H9 (cell line): ENCODE data around the gene SUGP1. TPM values are rescaled to one million over a fixed set of nuclear protein-coding genes. Genes with fewer than 3 reads are reported as not detected.

Experiments used
- DNase-seq: peaks from one replicate; pipeline ENCODE4 v3.0.0-alpha.2; 2017
- H2AFZ ChIP-seq: one replicate; pipeline ENCODE4 v1.6.1; 2013; ENCODE audit warnings: mild to moderate bottlenecking, low read length, control low read depth, moderate library complexity
- H2AK5ac ChIP-seq: 2 replicates; pipeline ENCODE4 v1.6.1; 2013; ENCODE audit warnings: low read length, control low read depth, mixed read lengths; ENCODE audit not compliant: insufficient read length
- H2BK120ac ChIP-seq: one replicate; pipeline ENCODE4 v1.6.1; 2013; ENCODE audit warnings: low read depth, mild to moderate bottlenecking, low read length, control low read depth, inconsistent platforms; ENCODE audit not compliant: poor library complexity, severe bottlenecking
- H2BK12ac ChIP-seq: 2 replicates; pipeline ENCODE4 v1.6.1; 2013; ENCODE audit warnings: low read length, control low read depth, mixed read lengths, low read depth; ENCODE audit not compliant: insufficient read length
- H2BK15ac ChIP-seq: 2 replicates; pipeline ENCODE4 v1.6.1; 2013; ENCODE audit warnings: low read depth, low read length, control low read depth
- H2BK20ac ChIP-seq: one replicate; pipeline ENCODE4 v1.6.1; 2013; ENCODE audit warnings: low read depth, mild to moderate bottlenecking, low read length, control low read depth, inconsistent platforms; ENCODE audit not compliant: poor library complexity, severe bottlenecking
- H2BK5ac ChIP-seq: 2 replicates; pipeline ENCODE4 v1.6.1; 2013; ENCODE audit warnings: low read length, control low read depth, mixed read lengths; ENCODE audit not compliant: insufficient read length
- H3K14ac ChIP-seq: 2 replicates; pipeline ENCODE4 v1.6.1; 2013; ENCODE audit warnings: low read length, control low read depth; ENCODE audit not compliant: insufficient read depth
- H3K18ac ChIP-seq: 2 replicates; pipeline ENCODE4 v1.6.1; 2013; ENCODE audit warnings: low read depth, mild to moderate bottlenecking, mixed read lengths, low read length, control low read depth; ENCODE audit not compliant: insufficient read length
- H3K23ac ChIP-seq: 2 replicates; pipeline ENCODE4 v1.6.1; 2013; ENCODE audit warnings: low read length, control low read depth, mixed read lengths, low read depth; ENCODE audit not compliant: insufficient read length
- H3K23me2 ChIP-seq: 2 replicates; pipeline ENCODE4 v1.6.1; 2013; ENCODE audit warnings: low read depth, mild to moderate bottlenecking, mixed read lengths, low read length, control low read depth; ENCODE audit not compliant: insufficient read length, poor library complexity, severe bottlenecking
- H3K27ac ChIP-seq: 2 replicates; pipeline ENCODE4 v1.5.1; 2013; ENCODE audit warnings: low read length, control low read depth, mixed read lengths, low read depth; ENCODE audit not compliant: insufficient read length
- H3K27me3 ChIP-seq: 2 replicates; pipeline ENCODE4 v1.6.1; 2013; ENCODE audit warnings: low read length, control low read depth, inconsistent platforms; ENCODE audit not compliant: insufficient read depth
- H3K4ac ChIP-seq: 2 replicates; pipeline ENCODE4 v1.6.1; 2013; ENCODE audit warnings: low read depth, mild to moderate bottlenecking, control low read depth, inconsistent platforms, low read length, moderate library complexity
- H3K4me1 ChIP-seq: 2 replicates; pipeline ENCODE4 v1.6.1; 2013; ENCODE audit warnings: low read length, control low read depth, inconsistent platforms; ENCODE audit not compliant: insufficient read depth
- H3K4me2 ChIP-seq: 2 replicates; pipeline ENCODE4 v1.6.1; 2013; ENCODE audit warnings: low read length, control low read depth, mixed read lengths; ENCODE audit not compliant: insufficient read length, insufficient read depth
- H3K56ac ChIP-seq: 2 replicates; pipeline ENCODE4 v1.6.1; 2013; ENCODE audit warnings: low read depth, mild to moderate bottlenecking, mixed read lengths, low read length, control low read depth; ENCODE audit not compliant: insufficient read length
- H3K79me1 ChIP-seq: 2 replicates; pipeline ENCODE4 v1.6.1; 2013; ENCODE audit warnings: low read depth, mild to moderate bottlenecking, moderate library complexity, low read length, control low read depth, inconsistent platforms; ENCODE audit not compliant: insufficient read depth, poor library complexity, severe bottlenecking
- H3K79me2 ChIP-seq: 2 replicates; pipeline ENCODE4 v1.6.1; 2013; ENCODE audit warnings: low read length, control low read depth, inconsistent platforms; ENCODE audit not compliant: insufficient read depth
- H3K9ac ChIP-seq: 2 replicates; pipeline ENCODE4 v1.6.1; 2013; ENCODE audit warnings: low read length, control low read depth, mixed read lengths; ENCODE audit not compliant: insufficient read length; ENCODE audit errors: extremely low read depth
- H3K9me3 ChIP-seq: one replicate; pipeline ENCODE4 v1.6.1; 2013; ENCODE audit warnings: low read depth, low read length, inconsistent platforms; ENCODE audit not compliant: control insufficient read depth
- H3T11ph ChIP-seq: one replicate; pipeline ENCODE4 v1.6.1; 2013; ENCODE audit warnings: mild to moderate bottlenecking, low read length, control low read depth, inconsistent platforms
- H4K20me1 ChIP-seq: one replicate; pipeline ENCODE4 v1.6.1; 2013; ENCODE audit not compliant: control insufficient read depth, insufficient read length, insufficient read depth
- H4K5ac ChIP-seq: 2 replicates; pipeline ENCODE4 v1.6.1; 2013; ENCODE audit warnings: low read depth, mild to moderate bottlenecking, mixed read lengths, low read length, control low read depth; ENCODE audit not compliant: insufficient read length
- H4K8ac ChIP-seq: replicated peaks from 2 replicates; pipeline ENCODE4 v1.6.1; 2013; ENCODE audit warnings: low read length, control low read depth, mixed read lengths, low read depth; ENCODE audit not compliant: insufficient read length
- H4K91ac ChIP-seq: 2 replicates; pipeline ENCODE4 v1.6.1; 2013; ENCODE audit warnings: low read depth, mild to moderate bottlenecking, moderate library complexity, mixed read lengths, low read length, control low read depth; ENCODE audit not compliant: insufficient read length
- H3K27ac Mint-ChIP-seq, 3 experiments: 2 replicates in 2 of 3; 3 replicates in 1 of 3; pipeline ENCODE4 v1.8.0; 2020 to 2021; ENCODE audit warnings: mixed read lengths in 3 of 3, mild to moderate bottlenecking in 1 of 3, moderate library complexity in 1 of 3
- H3K27me3 Mint-ChIP-seq: 2 replicates; pipeline ENCODE4 v1.8.0; 2021; ENCODE audit warnings: low read depth, mild to moderate bottlenecking, moderate library complexity, mixed read lengths
- H3K36me3 Mint-ChIP-seq, 3 experiments: 2 replicates in 2 of 3; 3 replicates in 1 of 3; pipeline ENCODE4 v1.8.0; 2020 to 2021; ENCODE audit warnings: low read depth in 3 of 3, mixed read lengths in 3 of 3; ENCODE audit not compliant: insufficient read depth in 1 of 3
- H3K4me1 Mint-ChIP-seq, 2 experiments: 2 replicates each; pipeline ENCODE4 v1.8.0; 2020; ENCODE audit warnings: mixed read lengths in 2 of 2
- H3K4me3 Mint-ChIP-seq, 2 experiments: 2 replicates in 1 of 2; 3 replicates in 1 of 2; pipeline ENCODE4 v1.8.0; 2020 to 2021; ENCODE audit warnings: mild to moderate bottlenecking in 2 of 2, mixed read lengths in 2 of 2, moderate library complexity in 1 of 2
- H3K9me3 Mint-ChIP-seq, 2 experiments: 2 replicates in 1 of 2; 3 replicates in 1 of 2; pipeline ENCODE4 v1.8.0; 2020; ENCODE audit warnings: mild to moderate bottlenecking in 2 of 2, mixed read lengths in 2 of 2, moderate library complexity in 1 of 2
- CTCF ChIP-seq: fragments of 200-600 bp; sonication (generic); conservative IDR thresholded peaks from 3 replicates; pipeline ENCODE4 v1.8.0; 2021; ENCODE audit warnings: antibody characterized with exemption, mild to moderate bottlenecking
- WGBS: extraction: QIAGEN DNeasy Blood & Tissue Kit; methylation state at CpG from one replicate; pipeline ENCODE4 v1.1.7; 2013; ENCODE audit warnings: missing lambda C conversion rate, low lambda C conversion rate, mixed read lengths; ENCODE audit not compliant: insufficient read length; ENCODE audit errors: extremely low coverage; 5-methylcytosine and 5-hydroxymethylcytosine counted together
- total RNA-seq: library from RNA; stranded (reverse); gene quantifications from 2 replicates; pipeline ENCODE4 v1.2.1, GENCODE V29; 2021

SUGP1 gene
- total RNA-seq, 1 experiment from 2014 or later = 103 TPM

GRCh38 chr19:19300613-19301012, 19.7 kb downstream of the SUGP1 start:
- Mint-ChIP-seq H3K9me3 (no peaks in the 10 kb centered on the region), H3K4me1 (no peaks in the 10 kb centered on the region), H3K4me3 (no peak overlapping the region), H3K27ac (no peak overlapping the region; a peak in 1 of 7 replicates), H3K36me3 (peaks cover 17 to 64% (median 54%) of the 10 kb centered on the region in 3 experiments), H3K27me3 (no peaks in the 10 kb centered on the region)
- H3K4me2 ChIP-seq = no peak overlapping the region
- TF ChIP-seq CTCF = no peak
- H3K27ac ChIP-seq = no peak overlapping the region
- no peak overlapping the region for H2BK12ac ChIP-seq
- no CpG with 5 or more reads among the region's 12 CpGs for WGBS
- no peak overlapping the region for H3K56ac ChIP-seq
- no peak overlapping the region for H4K91ac ChIP-seq
- no peak overlapping the region for H4K5ac ChIP-seq
- H3K14ac ChIP-seq = no peak overlapping the region
- no peaks in the 10 kb centered on the region for H3K9me3 ChIP-seq
- H2BK20ac ChIP-seq = no peak overlapping the region
- no peak overlapping the region for H3K9ac ChIP-seq
- no peak overlapping the region for H2BK5ac ChIP-seq
- H3K4me1 ChIP-seq = no peaks in the 10 kb centered on the region
- H2AK5ac ChIP-seq = no peak overlapping the region
- no peak overlapping the region for H2BK15ac ChIP-seq
- no peak overlapping the region for H3K18ac ChIP-seq
- H3K4ac ChIP-seq = no peak overlapping the region
- H4K20me1 ChIP-seq = no peaks in the 10 kb centered on the region
- no peak overlapping the region for H2BK120ac ChIP-seq
- H4K8ac ChIP-seq = no peak overlapping the region
- no peak overlapping the region for H3K23ac ChIP-seq
- no peak overlapping the region for H2AFZ ChIP-seq
- no peaks in the 10 kb centered on the region for H3K79me1 ChIP-seq
- H3K23me2 ChIP-seq = no peaks in the 10 kb centered on the region
- no peak for DNase-seq
- H3T11ph ChIP-seq = no peak overlapping the region
- H3K27me3 ChIP-seq = no peaks in the 10 kb centered on the region
- H3K79me2 ChIP-seq = no peaks in the 10 kb centered on the region
